Measurements from ENCODE around the gene GRWD1. TPM values are rescaled to one million over a fixed set of nuclear protein-coding genes. Genes with fewer than 3 reads are reported as not detected.

Gene GRWD1
- polyA plus RNA-seq, 1 experiment = 16.0 TPM

DNA sequence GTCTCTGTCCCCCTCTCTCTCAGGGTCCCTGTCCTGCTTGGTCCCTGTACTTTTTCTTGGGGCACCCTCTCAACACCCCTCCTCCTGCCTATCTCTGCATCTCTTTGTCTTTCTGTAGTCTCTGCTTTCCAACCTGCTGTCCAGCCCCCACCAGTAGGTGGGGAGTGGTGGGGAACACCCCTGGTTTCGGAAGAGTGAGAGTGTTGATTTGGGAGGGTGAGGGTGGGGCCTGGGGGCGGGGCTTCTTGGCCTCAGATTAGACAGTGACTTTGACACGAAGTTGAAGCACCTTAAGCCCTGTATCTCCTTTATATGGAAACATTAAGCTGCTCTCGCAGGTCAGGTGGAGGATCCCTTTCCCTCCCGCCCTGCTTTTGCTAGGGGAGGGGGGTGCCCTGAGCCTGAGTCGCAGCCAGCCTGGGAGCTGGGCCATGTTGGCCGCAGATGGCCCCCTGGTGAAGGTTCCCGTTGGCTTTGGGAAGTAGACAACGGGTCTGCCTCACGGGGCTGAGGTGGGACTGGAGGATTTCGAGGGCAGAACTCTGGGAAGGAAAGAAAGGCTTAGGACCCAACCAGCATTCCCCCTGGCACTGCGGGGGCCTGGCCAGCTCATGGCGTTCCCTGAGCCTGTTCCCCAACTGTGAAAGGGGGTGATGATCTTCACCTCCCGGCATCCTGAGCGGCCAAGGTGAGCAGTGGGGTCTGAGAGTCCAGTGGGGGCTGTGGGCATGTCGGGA lies 9.6 kb downstream of the GRWD1 start, which contains the start of gene KCNJ14:
KCNJ14 (plus strand) TSS at position 404 of the 737 bp plus-strand sequence. CDS start 6,151 bp downstream, outside the sequence.
- H3K9me3 ChIP-seq (ENCODE audit: control insufficient read depth, insufficient read depth, low read length) = no peaks in the 10 kb centered on the region
- no peak within 1 kb of the TSS for H3K27ac ChIP-seq (ENCODE audit: low read depth, low read length)
- H3K27me3 ChIP-seq (ENCODE audit: control insufficient read depth, insufficient read depth, low read length) = no peaks in the 10 kb centered on the region
- TF ChIP-seq, protein P1, sequence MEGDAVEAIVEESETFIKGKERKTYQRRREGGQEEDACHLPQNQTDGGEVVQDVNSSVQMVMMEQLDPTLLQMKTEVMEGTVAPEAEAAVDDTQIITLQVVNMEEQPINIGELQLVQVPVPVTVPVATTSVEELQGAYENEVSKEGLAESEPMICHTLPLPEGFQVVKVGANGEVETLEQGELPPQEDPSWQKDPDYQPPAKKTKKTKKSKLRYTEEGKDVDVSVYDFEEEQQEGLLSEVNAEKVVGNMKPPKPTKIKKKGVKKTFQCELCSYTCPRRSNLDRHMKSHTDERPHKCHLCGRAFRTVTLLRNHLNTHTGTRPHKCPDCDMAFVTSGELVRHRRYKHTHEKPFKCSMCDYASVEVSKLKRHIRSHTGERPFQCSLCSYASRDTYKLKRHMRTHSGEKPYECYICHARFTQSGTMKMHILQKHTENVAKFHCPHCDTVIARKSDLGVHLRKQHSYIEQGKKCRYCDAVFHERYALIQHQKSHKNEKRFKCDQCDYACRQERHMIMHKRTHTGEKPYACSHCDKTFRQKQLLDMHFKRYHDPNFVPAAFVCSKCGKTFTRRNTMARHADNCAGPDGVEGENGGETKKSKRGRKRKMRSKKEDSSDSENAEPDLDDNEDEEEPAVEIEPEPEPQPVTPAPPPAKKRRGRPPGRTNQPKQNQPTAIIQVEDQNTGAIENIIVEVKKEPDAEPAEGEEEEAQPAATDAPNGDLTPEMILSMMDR (IDR thresholded peaks at IDR 0.05; ENCODE audit: low read depth, low read length) = no peak
- ChIA-PET POLR2A (no interaction called here), CTCF (no interaction called here)
- DNase-seq (ENCODE audit: low read depth, low spot score) = no peak
- no peak within 1 kb of the TSS for H3K4me3 ChIP-seq (ENCODE audit: low read depth, low read length)

DNA sequence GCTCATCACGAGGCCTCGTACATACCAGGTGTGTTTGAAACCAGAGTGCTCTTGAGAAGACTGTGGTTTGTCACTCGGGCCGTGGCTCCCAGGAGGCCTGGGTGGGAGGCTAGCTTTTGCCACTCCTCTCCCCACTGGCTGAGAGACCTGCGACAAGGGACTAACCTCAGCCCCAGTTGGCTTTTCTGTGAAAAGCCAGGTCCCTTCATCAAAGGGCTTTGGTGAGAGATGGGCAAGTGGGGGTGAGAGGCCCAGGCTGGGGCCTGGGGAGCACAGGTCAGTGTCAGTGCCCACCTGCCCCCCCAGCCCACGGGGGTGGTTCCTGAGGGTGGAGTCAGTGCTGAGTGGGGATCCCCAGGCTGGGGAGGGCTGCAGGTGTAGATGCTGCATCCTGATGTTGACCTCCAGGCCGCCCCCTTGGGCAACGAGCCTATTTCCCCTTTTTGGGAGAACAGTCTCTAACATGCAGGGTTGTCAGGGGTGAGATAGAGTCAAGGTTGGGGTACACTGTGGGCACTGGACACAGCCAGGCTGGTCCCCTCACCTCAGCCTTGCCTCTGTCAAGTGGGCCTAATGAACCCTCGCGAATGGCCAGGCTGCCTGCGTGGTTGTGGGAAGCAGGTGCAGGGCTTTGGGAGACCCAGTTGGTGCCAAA lies 10.3 kb downstream of the GRWD1 start:
- DNase-seq (ENCODE audit: low read depth, low spot score) = no peak
- ChIA-PET CTCF (no interaction called here), POLR2A (no interaction called here)
- Histone ChIP-seq H3K4me3 (ENCODE audit: low read depth, low read length) (no peak overlapping the region), H3K9me3 (ENCODE audit: control insufficient read depth, insufficient read depth, low read length) (no peaks in the 10 kb centered on the region), H3K27ac (ENCODE audit: low read depth, low read length) (no peak overlapping the region), H3K27me3 (ENCODE audit: control insufficient read depth, insufficient read depth, low read length) (no peaks in the 10 kb centered on the region)
- TF ChIP-seq, protein P1 (IDR thresholded peaks at IDR 0.05; ENCODE audit: low read depth, low read length) = no peak

DNA sequence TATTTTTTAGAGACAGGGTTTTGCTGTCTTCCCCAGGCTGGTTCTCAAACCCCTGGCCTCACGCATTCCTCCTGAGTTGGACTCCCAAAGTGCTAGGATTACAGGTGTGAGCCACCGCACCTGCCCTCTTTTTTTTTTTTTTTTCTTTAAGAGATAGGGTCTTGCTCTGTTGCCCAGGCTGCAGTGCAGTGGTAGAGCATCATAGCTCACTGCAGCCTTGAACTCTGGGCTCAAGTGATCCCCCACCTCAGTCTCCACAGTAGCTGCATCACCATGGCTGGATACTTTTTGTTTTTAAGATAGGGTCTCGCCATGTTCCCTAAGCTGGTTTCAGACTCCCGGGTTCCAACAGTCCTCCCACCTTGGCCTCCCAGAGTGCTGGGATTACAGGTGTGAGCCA lies 11.1 kb downstream of the GRWD1 start:
- ChIA-PET CTCF (interaction anchor here (0.8 kb wide), 1 partner anchor 132 kb away, joined by 3 read pairs; no protein-coding TSS in a partner anchor), POLR2A (no interaction called here)
- Histone ChIP-seq H3K4me3 (ENCODE audit: low read depth, low read length) (no peak overlapping the region), H3K27ac (ENCODE audit: low read depth, low read length) (no peak overlapping the region), H3K27me3 (ENCODE audit: control insufficient read depth, insufficient read depth, low read length) (no peaks in the 10 kb centered on the region), H3K9me3 (ENCODE audit: control insufficient read depth, insufficient read depth, low read length) (no peaks in the 10 kb centered on the region; the same call in 1 of the 2 replicates)
- DNase-seq (ENCODE audit: low read depth, low spot score) = no peak
- TF ChIP-seq, protein P1 (IDR thresholded peaks at IDR 0.05; ENCODE audit: low read depth, low read length) = no peak

DNA sequence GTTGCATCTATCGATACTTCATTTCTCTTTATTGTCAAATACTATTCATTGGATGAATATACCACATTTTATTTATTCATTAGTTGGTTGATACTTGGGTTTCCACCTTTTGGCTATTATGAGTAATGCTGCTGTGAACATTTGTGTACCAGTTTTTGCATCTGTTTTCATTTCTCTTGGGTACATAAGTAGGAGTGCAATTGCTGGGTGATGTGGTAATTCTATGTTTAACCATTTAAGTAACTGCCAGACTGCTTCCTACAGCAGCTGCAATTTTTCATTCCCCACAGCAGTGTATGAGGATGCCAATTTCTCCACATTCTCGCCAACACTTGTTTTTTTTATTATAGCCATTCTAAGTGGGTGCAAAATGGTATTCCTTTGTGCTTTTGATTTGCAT lies 12.2 kb downstream of the GRWD1 start:
- Histone ChIP-seq H3K9me3 (ENCODE audit: control insufficient read depth, insufficient read depth, low read length) (no peaks in the 10 kb centered on the region; the same call in 1 of the 2 replicates), H3K27ac (ENCODE audit: low read depth, low read length) (no peak overlapping the region), H3K4me3 (ENCODE audit: low read depth, low read length) (no peak overlapping the region), H3K27me3 (ENCODE audit: control insufficient read depth, insufficient read depth, low read length) (no peaks in the 10 kb centered on the region)
- ChIA-PET POLR2A (interaction anchor here (0.6 kb wide), 1 partner anchor 9 kb away, joined by 3 read pairs; no protein-coding TSS in a partner anchor), CTCF (interaction anchor here (1.1 kb wide), 1 partner anchor 13 kb away, joined by 3 read pairs; no protein-coding TSS in a partner anchor)
- DNase-seq (ENCODE audit: low read depth, low spot score) = no peak
- TF ChIP-seq, protein P1 (IDR thresholded peaks at IDR 0.05; ENCODE audit: low read depth, low read length) = no peak

DNA sequence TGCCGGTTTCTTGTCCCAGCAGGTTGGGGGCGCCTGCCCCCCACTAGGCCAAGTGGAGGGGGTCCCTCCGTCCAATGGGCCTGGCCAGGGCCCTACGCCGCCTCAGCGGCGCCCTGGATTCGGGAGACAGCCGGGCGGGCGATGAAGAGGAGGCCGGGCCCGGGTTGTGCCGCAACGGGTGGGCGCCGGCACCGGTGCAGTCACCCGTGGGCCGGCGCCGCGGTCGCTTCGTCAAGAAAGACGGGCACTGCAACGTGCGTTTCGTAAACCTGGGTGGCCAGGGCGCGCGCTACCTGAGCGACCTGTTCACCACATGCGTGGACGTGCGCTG lies 15.8 kb downstream of the GRWD1 start:
- TF ChIP-seq, protein P1 (IDR thresholded peaks at IDR 0.05; ENCODE audit: low read depth, low read length) = no peak

More for the DNA sequence above, 15.8 kb downstream of the GRWD1 start:
- no peak overlapping the region for H3K4me3 ChIP-seq (ENCODE audit: low read depth, low read length)
- CTCF ChIA-PET = interaction anchor here (1.1 to 1.3 kb wide), 2 partner anchors 17 to 28 kb away, joined by 3 to 4 read pairs; no protein-coding TSS in a partner anchor
- POLR2A ChIA-PET = no interaction called here
- DNase-seq (ENCODE audit: low read depth, low spot score) = no peak
- H3K27ac ChIP-seq (ENCODE audit: low read depth, low read length) = no peak overlapping the region
- no peaks in the 10 kb centered on the region; the same call in 1 of the 2 replicates for H3K9me3 ChIP-seq (ENCODE audit: control insufficient read depth, insufficient read depth, low read length)
- no peaks in the 10 kb centered on the region for H3K27me3 ChIP-seq (ENCODE audit: control insufficient read depth, insufficient read depth, low read length)

Data from AG04450 (cell line).